ENCODE data around the gene FDXR.

Gene FDXR

DNA sequence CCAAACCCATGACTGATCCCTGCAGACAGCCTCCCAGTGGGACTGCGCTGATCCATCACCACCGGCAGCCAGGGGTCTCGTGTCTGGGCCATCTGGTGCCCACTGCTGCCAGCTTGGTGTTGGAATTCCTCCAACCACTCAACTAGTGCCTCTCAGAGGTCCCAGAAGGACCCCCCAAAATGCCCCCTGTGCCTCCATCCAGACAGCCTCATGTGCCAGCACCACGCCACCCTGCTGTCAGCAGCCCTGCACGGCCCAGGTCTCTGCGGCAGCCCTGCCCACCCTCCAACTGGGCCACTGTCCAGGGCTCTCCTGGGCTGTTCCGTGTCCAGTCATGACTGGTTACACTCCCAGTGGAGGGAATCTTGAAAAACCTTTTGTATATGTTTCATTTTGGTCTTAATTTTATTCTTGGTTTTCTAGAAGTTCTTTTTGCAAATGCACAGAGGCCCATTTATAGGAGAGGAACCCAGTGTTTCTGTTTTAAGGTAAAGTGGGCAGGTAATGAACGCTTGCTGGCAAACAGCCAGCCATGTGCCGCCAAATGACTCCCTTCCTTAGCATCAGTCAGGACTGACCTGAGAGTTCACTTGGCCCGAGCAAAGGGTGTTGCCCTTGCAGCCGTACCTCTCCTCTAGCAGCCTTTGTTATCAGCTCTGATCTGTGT lies 47.7 kb downstream of the FDXR start:
- no peak overlapping the region for H3K4me3 ChIP-seq (replicated peaks; ENCODE audit: low read depth, low read length)
- TF ChIP-seq, protein P1, sequence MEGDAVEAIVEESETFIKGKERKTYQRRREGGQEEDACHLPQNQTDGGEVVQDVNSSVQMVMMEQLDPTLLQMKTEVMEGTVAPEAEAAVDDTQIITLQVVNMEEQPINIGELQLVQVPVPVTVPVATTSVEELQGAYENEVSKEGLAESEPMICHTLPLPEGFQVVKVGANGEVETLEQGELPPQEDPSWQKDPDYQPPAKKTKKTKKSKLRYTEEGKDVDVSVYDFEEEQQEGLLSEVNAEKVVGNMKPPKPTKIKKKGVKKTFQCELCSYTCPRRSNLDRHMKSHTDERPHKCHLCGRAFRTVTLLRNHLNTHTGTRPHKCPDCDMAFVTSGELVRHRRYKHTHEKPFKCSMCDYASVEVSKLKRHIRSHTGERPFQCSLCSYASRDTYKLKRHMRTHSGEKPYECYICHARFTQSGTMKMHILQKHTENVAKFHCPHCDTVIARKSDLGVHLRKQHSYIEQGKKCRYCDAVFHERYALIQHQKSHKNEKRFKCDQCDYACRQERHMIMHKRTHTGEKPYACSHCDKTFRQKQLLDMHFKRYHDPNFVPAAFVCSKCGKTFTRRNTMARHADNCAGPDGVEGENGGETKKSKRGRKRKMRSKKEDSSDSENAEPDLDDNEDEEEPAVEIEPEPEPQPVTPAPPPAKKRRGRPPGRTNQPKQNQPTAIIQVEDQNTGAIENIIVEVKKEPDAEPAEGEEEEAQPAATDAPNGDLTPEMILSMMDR (IDR thresholded peaks at IDR 0.05; ENCODE audit: low read depth, low read length, missing control alignments) = no peak
- DNase-seq (ENCODE audit: extremely low read depth, low read depth) = no peak

DNA sequence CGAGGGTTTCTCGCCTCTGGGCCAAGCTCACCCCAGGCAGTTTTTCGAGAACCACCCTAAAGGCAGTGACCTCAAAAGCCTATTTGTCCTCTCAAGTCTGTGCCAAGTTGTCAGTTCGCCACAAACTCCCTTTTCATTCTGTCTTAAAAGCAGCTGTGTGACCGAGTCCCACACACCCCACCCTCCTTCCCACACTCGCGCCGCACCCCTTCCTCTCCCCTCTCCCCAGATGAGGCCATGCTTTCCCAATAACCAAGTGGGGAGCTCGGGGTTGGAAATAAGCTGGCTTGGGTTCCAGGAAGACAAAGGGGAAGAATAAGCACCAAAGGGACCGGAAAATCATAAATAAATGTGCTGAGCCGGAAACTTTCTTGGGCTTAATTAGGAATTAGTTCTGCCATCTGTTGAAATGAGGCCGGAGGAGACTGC lies 49.8 kb downstream of the FDXR start:
- DNase-seq (ENCODE audit: extremely low read depth, low read depth) = no peak
- TF ChIP-seq, protein P1 (IDR thresholded peaks at IDR 0.05; ENCODE audit: low read depth, low read length, missing control alignments) = no peak
- H3K4me3 ChIP-seq (replicated peaks; ENCODE audit: low read depth, low read length) = no peak overlapping the region

DNA sequence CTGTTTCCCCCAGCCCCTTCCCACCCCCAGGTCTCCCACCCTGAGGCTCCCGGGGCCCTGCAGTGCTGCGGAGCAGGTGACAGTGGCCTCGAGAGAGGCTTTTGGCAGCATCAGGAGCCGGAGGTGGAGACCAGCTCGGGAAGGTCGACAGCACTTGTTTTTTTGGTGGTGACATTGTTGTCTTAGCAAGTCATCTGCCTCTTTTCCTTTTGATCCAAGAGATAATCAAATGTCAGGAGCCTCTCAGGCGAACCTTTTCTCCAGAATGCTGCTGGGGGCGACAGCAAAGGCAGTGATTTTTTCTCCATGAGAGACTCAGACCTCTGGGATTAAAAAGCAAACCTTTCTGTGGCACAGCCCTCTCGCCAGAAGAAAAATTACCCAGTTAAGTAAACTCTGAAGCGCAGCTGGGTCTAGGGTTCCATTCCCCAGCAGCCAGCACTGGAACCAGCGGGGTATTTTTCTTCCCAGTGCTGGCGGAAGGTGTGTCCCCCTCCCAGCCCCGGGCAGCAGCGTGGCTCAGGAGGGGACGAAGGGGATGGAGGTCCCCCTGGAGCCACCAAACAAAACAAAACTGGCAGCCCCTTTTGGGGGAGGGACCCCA lies 50.4 kb downstream of the FDXR start:
- no peak overlapping the region for H3K4me3 ChIP-seq (replicated peaks; ENCODE audit: low read depth, low read length)
- TF ChIP-seq, protein P1 (IDR thresholded peaks at IDR 0.05; ENCODE audit: low read depth, low read length, missing control alignments) = no peak
- no peak for DNase-seq (ENCODE audit: extremely low read depth, low read depth)

DNA sequence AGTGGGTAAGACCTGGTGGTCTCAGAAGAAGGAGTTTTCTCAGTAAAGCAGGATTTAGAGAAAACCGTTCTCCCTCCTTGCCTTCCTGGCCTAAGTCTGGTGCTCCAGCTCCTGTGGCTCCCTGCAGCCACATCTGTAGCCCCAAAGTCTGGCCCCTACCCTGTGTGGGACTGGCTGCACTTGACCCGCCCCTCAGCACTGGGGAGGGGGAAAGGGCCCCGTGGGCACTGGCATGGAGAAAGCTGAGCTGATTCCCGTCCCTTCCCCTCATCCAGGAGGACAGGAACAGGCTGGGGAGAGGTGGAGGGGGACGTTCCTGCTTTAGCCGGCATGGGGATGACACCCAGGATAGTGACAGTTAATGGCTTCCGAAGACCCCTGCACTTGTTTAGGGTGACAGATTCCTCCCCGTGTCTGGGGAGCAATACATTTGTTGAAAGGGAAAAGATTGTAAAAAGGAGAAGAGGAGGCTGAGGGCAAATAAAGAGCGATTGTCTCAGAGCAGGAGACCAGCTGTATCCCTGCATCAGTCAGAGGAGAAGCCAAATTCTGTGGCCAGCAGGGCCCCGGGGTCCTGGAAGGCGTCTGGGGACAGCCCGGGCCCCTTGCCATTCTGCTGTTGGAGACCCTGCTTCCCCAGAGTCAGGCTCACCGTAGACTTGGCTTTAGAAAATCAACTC lies 51.0 kb downstream of the FDXR start:
- TF ChIP-seq, protein P1 (IDR thresholded peaks at IDR 0.05; ENCODE audit: low read depth, low read length, missing control alignments) = no peak
- no peak overlapping the region for H3K4me3 ChIP-seq (replicated peaks; ENCODE audit: low read depth, low read length)
- DNase-seq (ENCODE audit: extremely low read depth, low read depth) = no peak

DNA sequence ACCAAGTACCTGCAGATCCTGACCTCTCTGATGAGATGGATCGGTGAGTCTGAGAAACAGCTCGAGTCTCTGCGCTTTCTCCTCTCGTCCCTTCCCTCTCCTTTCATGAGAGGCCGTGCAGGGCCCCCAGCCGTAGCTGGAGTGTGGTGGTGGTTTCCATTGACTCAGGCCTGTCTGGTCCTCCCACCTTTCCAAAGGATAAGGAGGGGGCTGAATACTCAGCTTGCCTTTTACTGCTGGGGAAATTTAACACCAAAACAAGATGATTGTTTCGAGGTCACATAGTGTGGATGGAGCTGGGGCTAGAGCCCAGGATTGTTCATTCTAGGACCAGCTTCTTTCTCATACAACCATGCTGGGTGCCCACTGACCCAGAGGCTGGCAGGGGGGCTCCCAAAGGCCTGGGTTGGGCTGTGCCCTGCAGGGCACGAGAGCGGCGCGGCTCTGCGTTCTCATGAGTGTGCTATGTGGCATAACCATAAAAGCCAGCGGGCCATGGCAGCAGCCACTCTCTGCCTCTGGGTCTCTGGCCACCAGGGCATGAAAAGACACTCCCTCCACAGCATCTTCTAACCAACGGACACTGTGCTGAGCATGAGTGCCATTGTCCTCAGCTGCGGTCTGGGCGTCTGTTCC lies 52.9 kb downstream of the FDXR start:
- H3K4me3 ChIP-seq (replicated peaks; ENCODE audit: low read depth, low read length) = no peak overlapping the region
- TF ChIP-seq, protein P1 (IDR thresholded peaks at IDR 0.05; ENCODE audit: low read depth, low read length, missing control alignments) = no peak
- no peak for DNase-seq (ENCODE audit: extremely low read depth, low read depth)

DNA sequence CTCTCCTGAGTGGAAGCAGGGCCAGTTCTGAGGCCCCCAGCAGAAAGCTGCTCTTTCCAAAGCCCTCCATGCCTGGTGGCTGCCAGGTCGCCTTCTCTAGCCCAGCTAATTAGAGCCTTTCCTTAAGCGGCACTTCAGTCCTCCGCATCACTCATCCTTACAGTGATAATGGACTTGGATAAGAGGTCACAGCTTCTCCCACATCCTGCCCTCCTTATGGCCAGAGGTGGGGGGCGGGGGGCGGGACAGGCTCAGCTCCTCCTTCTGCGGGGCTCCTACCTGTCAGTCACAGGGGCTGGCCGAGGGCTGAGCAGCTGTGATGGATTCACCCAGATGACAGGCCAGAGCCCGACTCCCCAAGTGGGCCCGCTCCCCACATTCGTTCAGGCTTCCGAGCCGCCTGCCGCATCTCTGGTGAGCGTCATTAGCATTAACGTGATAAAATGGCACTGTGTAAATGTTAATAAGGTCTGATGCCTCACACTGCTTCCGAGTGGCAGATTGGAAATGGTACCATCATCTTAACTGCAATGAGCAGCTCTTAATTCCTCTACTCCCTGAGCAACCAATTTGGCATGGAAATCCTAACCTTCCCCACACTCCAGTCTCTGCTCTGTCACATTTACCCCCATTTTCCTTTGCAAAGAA lies 54.4 kb downstream of the FDXR start:
- no peak for DNase-seq (ENCODE audit: extremely low read depth, low read depth)
- TF ChIP-seq, protein P1 (IDR thresholded peaks at IDR 0.05; ENCODE audit: low read depth, low read length, missing control alignments) = no peak
- H3K4me3 ChIP-seq (replicated peaks; ENCODE audit: low read depth, low read length) = no peak overlapping the region

Data from HFF-Myc (cell line).